CD4-positive, CD25-positive, alpha-beta regulatory T cell (primary cell): ENCODE data around the gene TMPRSS12. TPM values are rescaled to one million over a fixed set of nuclear protein-coding genes. Genes with fewer than 3 reads are reported as not detected.
"Not testable (repeated sequence)": the region's sequence is repeated elsewhere in the genome, so short reads cannot be mapped to it uniquely, and the experiment has no call there.

Source experiments
- ATAC-seq, 2 donors: fragments of 150-1000 bp; cut with Tn5 transposase; one replicate each; pipeline ENCODE4 v1.10.0; 2021; ENCODE audit warnings: low read depth in 2 of 2, moderate number of reproducible peaks in 2 of 2, moderate library complexity in 1 of 2
- DNase-seq, 3 donors: peaks; one replicate each; pipeline versions ENCODE4 v3.0.0 to v3.0.0-alpha.2; 2012 to 2022; ENCODE audit warnings: mixed read lengths in 1 of 3
- H3K27ac ChIP-seq: one replicate; pipeline ENCODE4 v1.7.0; 2013; ENCODE audit warnings: mild to moderate bottlenecking, low read length; ENCODE audit not compliant: insufficient read depth, poor library complexity, severe bottlenecking
- H3K27me3 ChIP-seq: one replicate; pipeline ENCODE4 v1.7.0; 2013; ENCODE audit warnings: low read length; ENCODE audit not compliant: control insufficient read depth, insufficient read depth
- H3K36me3 ChIP-seq: one replicate; pipeline ENCODE4 v1.7.0; 2013; ENCODE audit warnings: mild to moderate bottlenecking, low read length, moderate library complexity; ENCODE audit not compliant: control insufficient read depth, insufficient read depth
- H3K4me1 ChIP-seq: 2 replicates; pipeline ENCODE4 v1.7.0; 2013; ENCODE audit warnings: mild to moderate bottlenecking, low read length; ENCODE audit not compliant: insufficient read depth, control insufficient read depth, poor library complexity, severe bottlenecking
- H3K4me3 ChIP-seq: one replicate; pipeline ENCODE4 v1.7.0; 2013; ENCODE audit warnings: low read depth, mild to moderate bottlenecking, low read length, moderate library complexity
- H3K9me3 ChIP-seq, 2 experiments: 1 replicate in 1 of 2; 2 replicates in 1 of 2; pipeline ENCODE4 v1.7.0; 2013; ENCODE audit warnings: low read length in 2 of 2, mild to moderate bottlenecking in 1 of 2, moderate library complexity in 1 of 2; ENCODE audit not compliant: control insufficient read depth in 2 of 2
- H3K27ac Mint-ChIP-seq, 3 donors: one replicate each; pipeline ENCODE4 v1.8.0; 2020 to 2022; ENCODE audit warnings: mild to moderate bottlenecking in 3 of 3, mixed read lengths in 3 of 3, moderate library complexity in 2 of 3
- H3K27me3 Mint-ChIP-seq: one replicate; pipeline ENCODE4 v1.8.0; 2022; ENCODE audit warnings: mild to moderate bottlenecking, mixed read lengths
- H3K36me3 Mint-ChIP-seq: one replicate; pipeline ENCODE4 v1.8.0; 2020; ENCODE audit warnings: mixed read lengths
- H3K4me1 Mint-ChIP-seq, 4 donors: one replicate each; pipeline ENCODE4 v1.8.0; 2020 to 2022; ENCODE audit warnings: mixed read lengths in 4 of 4, mild to moderate bottlenecking in 1 of 4
- H3K4me3 Mint-ChIP-seq, 4 donors: one replicate each; pipeline ENCODE4 v1.8.0; 2020 to 2022; ENCODE audit warnings: mild to moderate bottlenecking in 4 of 4, mixed read lengths in 4 of 4, moderate library complexity in 3 of 4
- H3K9me3 Mint-ChIP-seq, 7 donors: one replicate each; pipeline ENCODE4 v1.8.0; 2020 to 2022; ENCODE audit warnings: mixed read lengths in 7 of 7, mild to moderate bottlenecking in 3 of 7, moderate library complexity in 2 of 7
- polyA plus RNA-seq, 4 donors: library from polyadenylated mRNA; unstranded; fragments of 300-500 nt; fragmentation: Illumina TruSeq; gene quantifications; one replicate each; pipeline ENCODE4 v1.2.3, GENCODE V29; 2021
- total RNA-seq: library from RNA; stranded (reverse); gene quantifications from one replicate; pipeline ENCODE4 v1.2.3, GENCODE V29; 2022

TMPRSS12 gene
- total and polyA plus RNA-seq, 5 donors from 2014 or later, result not detected

- not testable (repeated sequence) for H3K4me3 Mint-ChIP-seq, ATAC-seq, H3K27ac Mint-ChIP-seq, H3K36me3 ChIP-seq, H3K27ac ChIP-seq, H3K4me1 ChIP-seq, H3K9me3 ChIP-seq, H3K27me3 Mint-ChIP-seq, DNase-seq, H3K4me3 ChIP-seq, H3K27me3 ChIP-seq, H3K4me1 Mint-ChIP-seq
- peaks cover 0 to 17% (median 9%) of the 10 kb centered on the region in 7 donors for H3K9me3 Mint-ChIP-seq
- peaks cover 12% of the 10 kb centered on the region for H3K36me3 Mint-ChIP-seq
Observed at GRCh38 chr12:50908479-50908878, 65.8 kb downstream of the TMPRSS12 start.

GRCh38 chr12:50912361-50912760 is 69.6 kb downstream of the TMPRSS12 start:
- Mint-ChIP-seq H3K36me3 (peaks cover 15% of the 10 kb centered on the region), H3K9me3 (peaks cover 0 to 41% (median 24%) of the 10 kb centered on the region in 7 donors)
- not testable (repeated sequence) for ATAC-seq, H3K27me3 Mint-ChIP-seq, H3K36me3 ChIP-seq, H3K27ac Mint-ChIP-seq, H3K27ac ChIP-seq, DNase-seq, H3K27me3 ChIP-seq, H3K4me1 Mint-ChIP-seq, H3K4me3 ChIP-seq, H3K4me1 ChIP-seq, H3K4me3 Mint-ChIP-seq
- peaks cover 15 to 19% of the 10 kb centered on the region in 2 experiments for H3K9me3 ChIP-seq

- ATAC-seq, result no peak
- Histone ChIP-seq H3K9me3 (peaks cover 15 to 19% of the 10 kb centered on the region in 2 experiments), H3K27ac (no peak overlapping the region), H3K36me3 (no peaks in the 10 kb centered on the region), H3K27me3 (no peaks in the 10 kb centered on the region), H3K4me1 (no peaks in the 10 kb centered on the region), H3K4me3 (no peak overlapping the region)
- Mint-ChIP-seq H3K9me3 (peaks cover 0 to 47% (median 27%) of the 10 kb centered on the region in 7 donors), H3K4me1 (no peaks in the 10 kb centered on the region), H3K36me3 (peaks cover 15% of the 10 kb centered on the region), H3K27ac (no peak overlapping the region), H3K4me3 (no peak overlapping the region), H3K27me3 (peaks cover 11% of the 10 kb centered on the region)
- no peak for DNase-seq
Observed at GRCh38 chr12:50913224-50913623, 70.5 kb downstream of the TMPRSS12 start.

GRCh38 chr12:50914872-50915484 is 72.3 kb downstream of the TMPRSS12 start:
- Mint-ChIP-seq H3K9me3 (peaks cover 0 to 47% (median 27%) of the 10 kb centered on the region in 7 donors), H3K4me1 (peaks cover 0 to under 1% (median 0%) of the 10 kb centered on the region in 4 donors), H3K27ac (no peak overlapping the region), H3K27me3 (peaks cover 13% of the 10 kb centered on the region), H3K36me3 (peaks cover 15% of the 10 kb centered on the region), H3K4me3 (no peak overlapping the region)
- peaks cover 15 to 19% of the 10 kb centered on the region in 2 experiments for H3K9me3 ChIP-seq
- no peak overlapping the region for H3K27ac ChIP-seq
- no peak overlapping the region for H3K4me3 ChIP-seq
- DNase-seq (no peak), ATAC-seq (no peak)
- H3K36me3 ChIP-seq, result no peaks in the 10 kb centered on the region
- no peaks in the 10 kb centered on the region for H3K4me1 ChIP-seq
- no peaks in the 10 kb centered on the region for H3K27me3 ChIP-seq

- no peaks in the 10 kb centered on the region for H3K27me3 ChIP-seq
- no peak overlapping the region for H3K27ac ChIP-seq
- no peak overlapping the region for H3K4me3 ChIP-seq
- DNase-seq (no peak), ATAC-seq (no peak)
- Mint-ChIP-seq H3K27me3 (peaks cover 16% of the 10 kb centered on the region), H3K4me3 (no peak overlapping the region), H3K27ac (peak overlapping the region in 1 of 3 donors; percentile 38), H3K36me3 (peaks cover 11% of the 10 kb centered on the region), H3K9me3 (peaks cover 0 to 44% (median 23%) of the 10 kb centered on the region in 7 donors), H3K4me1 (peaks cover 0 to 2% (median 0%) of the 10 kb centered on the region in 4 donors)
- H3K36me3 ChIP-seq, result no peaks in the 10 kb centered on the region
- H3K9me3 ChIP-seq, result peaks cover 14 to 19% of the 10 kb centered on the region in 2 experiments
- H3K4me1 ChIP-seq, result no peaks in the 10 kb centered on the region
Observed at GRCh38 chr12:50916292-50916691, 73.6 kb downstream of the TMPRSS12 start.

- no peak overlapping the region for H3K27ac Mint-ChIP-seq
- no peak overlapping the region for H3K4me3 ChIP-seq
Observed at GRCh38 chr12:50918584-50919316, 76.0 kb downstream of the TMPRSS12 start.

GRCh38 chr12:50922820-50923219 is 80.1 kb downstream of the TMPRSS12 start:
- H3K4me3 Mint-ChIP-seq, result peak overlapping the region in 1 of 4 donors; percentile 16
- Histone ChIP-seq H3K4me1 (peaks cover 24% of the 10 kb centered on the region), H3K36me3 (no peaks in the 10 kb centered on the region), H3K27me3 (no peaks in the 10 kb centered on the region), H3K27ac (no peak overlapping the region), H3K4me3 (no peak overlapping the region), H3K9me3 (no peaks in the 10 kb centered on the region)
- H3K9me3 Mint-ChIP-seq, result peaks cover 0 to 4% (median under 1%) of the 10 kb centered on the region in 7 donors
- H3K4me1 Mint-ChIP-seq, result peaks cover 8 to 45% (median 32%) of the 10 kb centered on the region in 4 donors
- H3K36me3 Mint-ChIP-seq, result no peaks in the 10 kb centered on the region
- H3K27ac Mint-ChIP-seq, result peak overlapping the region; percentile 51 to 84 (median 83)
- ATAC-seq (no peak), DNase-seq (no peak)
- peaks cover 11% of the 10 kb centered on the region for H3K27me3 Mint-ChIP-seq

More at GRCh38 chr12:50918584-50919316, 76.0 kb downstream of the TMPRSS12 start:
- no peaks in the 10 kb centered on the region for H3K27me3 ChIP-seq
- Mint-ChIP-seq H3K4me1 (peaks cover 0 to 10% (median 7%) of the 10 kb centered on the region in 4 donors), H3K9me3 (peaks cover 0 to 27% (median 14%) of the 10 kb centered on the region in 7 donors), H3K27me3 (peaks cover 9% of the 10 kb centered on the region), H3K4me3 (no peak overlapping the region), H3K36me3 (peaks cover under 1% of the 10 kb centered on the region)
- peaks cover 9 to 12% of the 10 kb centered on the region in 2 experiments for H3K9me3 ChIP-seq
- no peaks in the 10 kb centered on the region for H3K36me3 ChIP-seq
- H3K27ac ChIP-seq, result no peak overlapping the region
- no peak for ATAC-seq
- DNase-seq, result peak in 1 of 3 donors; percentile 19
- H3K4me1 ChIP-seq, result peaks cover 6% of the 10 kb centered on the region
